HG02981 (cell line): ENCODE data around the gene HABP2.

Source experiments
- ATAC-seq: cut with Tn5 transposase; IDR thresholded peaks from one replicate; pipeline ENCODE4 v1.9.1; 2021; ENCODE audit warnings: mild to moderate bottlenecking, moderate library complexity; ENCODE audit not compliant: unreplicated experiment

The HABP2 gene

DNA sequence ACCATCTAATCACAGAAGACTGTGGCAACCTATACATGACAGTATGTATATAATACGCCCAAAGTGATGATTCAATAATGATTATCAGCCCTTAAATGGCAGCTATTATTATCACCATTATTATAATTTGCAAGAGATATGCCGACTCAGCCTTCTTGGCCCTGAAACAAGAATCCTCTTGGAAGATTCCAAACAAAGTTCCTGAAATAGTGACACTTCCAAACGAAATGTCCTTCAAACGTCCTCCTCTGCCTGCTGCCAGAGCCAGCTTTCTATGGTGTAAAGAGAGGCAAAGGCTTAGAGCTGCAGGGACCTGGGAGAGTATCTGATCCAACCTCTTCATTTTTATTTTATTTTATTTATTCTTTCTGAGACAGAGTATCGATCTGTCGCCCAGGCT lies 75.0 kb downstream of the HABP2 start:
- ATAC-seq = no peak

DNA sequence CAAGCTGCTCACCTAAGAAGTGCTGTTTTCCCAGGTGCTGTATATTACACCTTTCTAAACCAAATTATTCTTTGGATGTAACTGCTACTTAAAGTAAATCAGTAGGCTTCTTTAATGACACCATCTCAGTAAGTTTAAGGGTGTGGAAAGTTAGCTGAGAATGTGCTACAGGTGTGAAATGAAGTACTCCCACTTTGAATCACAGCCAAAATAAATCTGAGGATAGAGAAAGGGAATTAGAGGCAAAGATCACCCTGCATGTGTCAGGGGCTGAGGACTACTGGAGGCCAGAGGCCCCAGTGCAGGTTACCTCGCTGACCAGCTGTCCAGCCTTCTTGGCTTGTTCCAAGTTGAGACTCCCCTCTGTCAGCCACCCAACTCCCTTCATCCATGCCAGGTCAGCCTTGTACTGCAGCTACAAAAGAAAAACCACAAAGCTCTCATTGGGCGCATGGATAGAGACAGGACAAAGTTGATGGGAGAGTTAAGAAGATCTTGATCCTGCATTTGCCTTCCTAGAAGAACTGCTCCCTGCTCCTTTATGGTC lies 75.8 kb downstream of the HABP2 start:
- ATAC-seq = no peak

DNA sequence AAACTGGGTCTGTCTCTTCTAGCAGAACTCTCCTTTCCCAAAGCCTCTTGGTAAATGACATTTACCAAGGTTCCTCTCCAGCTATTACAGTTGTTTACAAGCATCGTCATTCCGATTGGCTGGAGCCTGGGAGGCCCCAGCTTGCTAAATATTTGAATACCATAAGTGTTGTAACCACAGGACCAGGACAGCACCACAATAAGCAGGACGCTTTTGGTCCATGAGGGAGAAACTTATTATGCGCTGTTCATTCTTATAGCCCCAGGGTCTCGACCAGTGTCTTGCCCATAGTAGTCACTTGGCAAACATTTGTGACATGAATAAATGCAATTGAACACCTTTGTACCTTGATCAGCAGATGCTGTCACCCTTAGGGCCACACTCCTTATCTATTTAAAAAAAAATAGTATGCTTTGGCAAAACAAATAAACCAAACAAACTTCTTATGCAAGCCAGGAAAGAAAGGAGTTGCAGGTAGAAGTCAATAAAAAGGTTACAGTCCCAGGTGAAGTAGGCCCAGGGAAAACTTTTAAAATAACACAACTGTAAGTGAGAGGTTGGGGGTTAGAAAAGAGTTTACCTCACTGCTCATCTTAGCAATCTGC lies 78.2 kb downstream of the HABP2 start:
- no peak for ATAC-seq

DNA sequence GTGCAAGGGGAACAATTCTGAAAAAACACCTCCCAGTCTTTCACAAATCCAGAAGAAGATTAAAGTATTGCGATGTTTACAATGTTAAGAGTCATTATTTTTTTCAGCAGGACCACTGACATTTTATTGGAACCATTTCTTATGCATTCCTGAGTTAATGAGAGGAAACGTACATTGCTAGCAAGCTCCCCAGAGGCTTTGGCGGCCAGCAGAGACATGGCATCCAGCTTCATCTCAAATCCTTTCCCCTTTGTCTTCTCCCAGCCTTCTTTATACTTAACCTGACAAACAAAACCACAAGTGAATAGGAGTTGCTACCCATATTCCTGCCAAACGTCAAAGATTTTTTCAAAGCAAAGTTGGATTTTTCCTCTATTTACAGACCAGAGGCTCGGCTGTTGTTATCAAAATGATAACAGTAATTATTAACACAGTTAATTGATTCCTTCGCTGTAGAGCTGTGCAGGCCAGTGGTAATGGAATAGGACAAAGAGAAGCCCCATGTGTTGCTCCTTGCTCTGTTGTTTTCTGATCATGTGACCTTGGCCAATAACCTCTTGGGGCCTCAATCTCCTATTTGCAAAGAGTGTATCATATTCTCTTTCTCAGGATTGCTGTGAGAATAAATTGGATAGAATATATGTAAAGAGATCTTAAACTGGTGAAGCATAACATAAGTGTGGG lies 79.0 kb downstream of the HABP2 start:
- no peak for ATAC-seq
